Activated CD8-positive, alpha-beta memory T cell treated with anti-CD3 and anti-CD28 coated beads for 1 hour (primary cell): ENCODE measurements around the gene USP16.

Source experiments
- DNase-seq, 2 donors: peaks; one replicate each; pipeline ENCODE4 v3.0.0-alpha.2; 2020; ENCODE audit warnings: low read depth in 1 of 2; ENCODE audit errors: extremely low read depth in 1 of 2

USP16 gene

GRCh38 chr21:29033301-29033700, 8.8 kb downstream of the USP16 start:
- DNase-seq, result no peak

- no peak for DNase-seq
These were observed 9.4 kb downstream of the USP16 start for GRCh38 chr21:29033871-29034270.

- no peak for DNase-seq
These were observed 10.2 kb downstream of the USP16 start for GRCh38 chr21:29034678-29035077.

GRCh38 chr21:29052224-29052623, 27.8 kb downstream of the USP16 start:
- no peak for DNase-seq

GRCh38 chr21:29053011-29053553, 28.6 kb downstream of the USP16 start:
- no peak for DNase-seq

- no peak for DNase-seq
These were observed 29.2 kb downstream of the USP16 start for GRCh38 chr21:29053656-29054055.

- no peak for DNase-seq
These were observed 30.6 kb downstream of the USP16 start for GRCh38 chr21:29055080-29055479.

- DNase-seq, result no peak
These were observed 31.5 kb downstream of the USP16 start for GRCh38 chr21:29056005-29056404.

GRCh38 chr21:29056538-29057050, 32.1 kb downstream of the USP16 start:
- no peak for DNase-seq

- no peak for DNase-seq
These were observed 40.5 kb downstream of the USP16 start for GRCh38 chr21:29064850-29065481.

GRCh38 chr21:29072873-29073221, 48.4 kb downstream of the USP16 start:
- DNase-seq, result no peak

- DNase-seq, result peak; percentile 97
These were observed 48.9 kb downstream of the USP16 start, which contains the start of gene CCT8 for GRCh38 chr21:29073222-29074006. TSS of gene CCT8 (minus strand) at chr21:29073648. CDS start at chr21:29073590, 58 bp downstream.

GRCh38 chr21:29074007-29074376, 49.5 kb downstream of the USP16 start:
- no peak for DNase-seq

GRCh38 chr21:29074783-29075182, 50.3 kb downstream of the USP16 start:
- DNase-seq, result no peak

- no peak for DNase-seq
These were observed 51.4 kb downstream of the USP16 start for GRCh38 chr21:29075706-29076466.

GRCh38 chr21:29076731-29077640, 52.5 kb downstream of the USP16 start:
- peak in 1 of 2 donors; percentile 36 for DNase-seq

- DNase-seq, result no peak
These were observed 53.2 kb downstream of the USP16 start for GRCh38 chr21:29077651-29078090.

GRCh38 chr21:29078869-29079767, 54.6 kb downstream of the USP16 start:
- no peak for DNase-seq

- no peak for DNase-seq
These were observed 56.0 kb downstream of the USP16 start for GRCh38 chr21:29080454-29080941.
